HFFc6 (cell line): ENCODE measurements around the gene TNNC1. TPM values are rescaled to one million over a fixed set of nuclear protein-coding genes. Genes with fewer than 3 reads are reported as not detected.

Experiments
- DNase-seq: peaks from one replicate; pipeline ENCODE4 v3.0.0-alpha.2; 2018
- H3K27ac Mint-ChIP-seq: 2 replicates; pipeline ENCODE4 v1.8.0; 2020; ENCODE audit warnings: mild to moderate bottlenecking, mixed read lengths
- H3K27me3 Mint-ChIP-seq: 2 replicates; pipeline ENCODE4 v1.8.0; 2021; ENCODE audit warnings: mild to moderate bottlenecking, moderate library complexity, mixed read lengths; ENCODE audit not compliant: insufficient read depth
- H3K36me3 Mint-ChIP-seq: 2 replicates; pipeline ENCODE4 v1.8.0; 2021; ENCODE audit warnings: low read depth, mixed read lengths
- H3K4me1 Mint-ChIP-seq: 2 replicates; pipeline ENCODE4 v1.8.0; 2020; ENCODE audit warnings: low read depth, mixed read lengths
- H3K4me3 Mint-ChIP-seq: 2 replicates; pipeline ENCODE4 v1.8.0; 2020; ENCODE audit warnings: mild to moderate bottlenecking, moderate library complexity, mixed read lengths
- H3K9me3 Mint-ChIP-seq: 2 replicates; pipeline ENCODE4 v1.8.0; 2020; ENCODE audit warnings: mild to moderate bottlenecking, mixed read lengths
- total RNA-seq, 6 experiments: library from RNA; stranded (reverse); fragmentation: NEBNext Ultra II Directional; extraction: Animal tissue kit (Norgen Biotek cat#: 25700); gene quantifications; 2 replicates in 1 of 6; 3 replicates in 5 of 6; pipeline ENCODE4 v1.2.3, GENCODE V29; 2021
- TF ChIP-seq, protein P1 (sequence below): fragments of 200-600 bp; sonication (generic); IDR thresholded peaks from 2 replicates; pipeline ENCODE4 v1.5.0; 2021; ENCODE audit warnings: antibody characterized with exemption, mild to moderate bottlenecking

Gene TNNC1
- total RNA-seq, 6 experiments from 2014 or later: 0.35 to 0.55 (median 0.53) TPM; not detected in 2

DNA sequence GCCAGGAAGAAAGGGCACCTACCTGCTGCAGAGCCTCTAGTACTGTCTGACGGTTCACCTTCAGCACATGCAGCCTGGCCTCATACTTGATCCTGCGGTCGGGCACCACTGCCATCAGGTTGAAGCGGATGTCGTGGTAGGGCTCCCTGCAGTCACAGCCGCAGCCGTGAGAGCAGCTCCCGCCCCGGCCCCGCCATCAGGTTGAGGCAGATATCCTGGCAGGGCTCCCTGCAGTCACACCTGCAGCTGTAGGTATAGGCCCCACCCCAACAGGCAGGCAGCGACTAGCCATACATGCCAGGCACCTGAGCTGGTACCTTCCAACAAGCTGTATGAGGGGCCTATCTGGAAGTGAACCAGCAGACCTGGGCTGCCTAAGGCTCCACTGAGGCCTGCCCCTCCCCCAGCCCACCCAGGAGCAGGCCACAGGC is 47.6 kb downstream of the TNNC1 start:
- Mint-ChIP-seq H3K4me1 (peaks cover 18% of the 10 kb centered on the region), H3K27me3 (no peaks in the 10 kb centered on the region; the same call in none of the 2 replicates), H3K27ac (no peak overlapping the region), H3K4me3 (no peak overlapping the region), H3K36me3 (peaks cover 13% of the 10 kb centered on the region), H3K9me3 (no peaks in the 10 kb centered on the region)
- no peak for DNase-seq
- TF ChIP-seq, protein P1, sequence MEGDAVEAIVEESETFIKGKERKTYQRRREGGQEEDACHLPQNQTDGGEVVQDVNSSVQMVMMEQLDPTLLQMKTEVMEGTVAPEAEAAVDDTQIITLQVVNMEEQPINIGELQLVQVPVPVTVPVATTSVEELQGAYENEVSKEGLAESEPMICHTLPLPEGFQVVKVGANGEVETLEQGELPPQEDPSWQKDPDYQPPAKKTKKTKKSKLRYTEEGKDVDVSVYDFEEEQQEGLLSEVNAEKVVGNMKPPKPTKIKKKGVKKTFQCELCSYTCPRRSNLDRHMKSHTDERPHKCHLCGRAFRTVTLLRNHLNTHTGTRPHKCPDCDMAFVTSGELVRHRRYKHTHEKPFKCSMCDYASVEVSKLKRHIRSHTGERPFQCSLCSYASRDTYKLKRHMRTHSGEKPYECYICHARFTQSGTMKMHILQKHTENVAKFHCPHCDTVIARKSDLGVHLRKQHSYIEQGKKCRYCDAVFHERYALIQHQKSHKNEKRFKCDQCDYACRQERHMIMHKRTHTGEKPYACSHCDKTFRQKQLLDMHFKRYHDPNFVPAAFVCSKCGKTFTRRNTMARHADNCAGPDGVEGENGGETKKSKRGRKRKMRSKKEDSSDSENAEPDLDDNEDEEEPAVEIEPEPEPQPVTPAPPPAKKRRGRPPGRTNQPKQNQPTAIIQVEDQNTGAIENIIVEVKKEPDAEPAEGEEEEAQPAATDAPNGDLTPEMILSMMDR: no peak

DNA sequence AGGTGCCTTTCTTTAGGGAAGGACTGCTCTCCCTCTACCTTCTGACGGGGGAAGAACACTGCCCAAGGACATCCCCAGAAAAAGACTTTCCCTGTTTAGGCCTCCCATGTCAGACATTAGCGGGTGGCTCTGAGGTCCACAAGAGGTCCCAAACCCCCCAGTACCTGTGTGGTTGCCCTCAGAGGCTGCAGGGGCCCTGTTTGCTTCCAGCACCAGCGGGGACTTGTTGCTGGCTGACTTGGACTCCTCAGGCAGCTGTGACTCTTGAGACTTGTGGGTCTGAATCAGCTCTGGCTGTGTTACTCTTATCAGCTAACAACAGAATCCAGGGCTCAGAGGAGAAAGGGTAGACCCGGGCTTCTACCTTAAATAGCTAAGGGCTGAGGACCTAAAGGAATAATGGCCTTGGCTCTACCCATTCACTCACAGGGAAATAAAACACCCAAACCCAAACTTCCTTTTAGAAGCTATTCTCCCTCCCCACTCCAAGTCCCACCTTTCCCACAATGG is 48.2 kb downstream of the TNNC1 start:
- no peaks in the 10 kb centered on the region; the same call in none of the 2 replicates for H3K27me3 Mint-ChIP-seq
- H3K36me3 Mint-ChIP-seq: peaks cover 18% of the 10 kb centered on the region
- H3K4me3 Mint-ChIP-seq: no peak overlapping the region
- DNase-seq: no peak
- H3K4me1 Mint-ChIP-seq: peaks cover 14% of the 10 kb centered on the region
- no peak overlapping the region for H3K27ac Mint-ChIP-seq
- no peaks in the 10 kb centered on the region for H3K9me3 Mint-ChIP-seq
- TF ChIP-seq, protein P1: no peak

DNA sequence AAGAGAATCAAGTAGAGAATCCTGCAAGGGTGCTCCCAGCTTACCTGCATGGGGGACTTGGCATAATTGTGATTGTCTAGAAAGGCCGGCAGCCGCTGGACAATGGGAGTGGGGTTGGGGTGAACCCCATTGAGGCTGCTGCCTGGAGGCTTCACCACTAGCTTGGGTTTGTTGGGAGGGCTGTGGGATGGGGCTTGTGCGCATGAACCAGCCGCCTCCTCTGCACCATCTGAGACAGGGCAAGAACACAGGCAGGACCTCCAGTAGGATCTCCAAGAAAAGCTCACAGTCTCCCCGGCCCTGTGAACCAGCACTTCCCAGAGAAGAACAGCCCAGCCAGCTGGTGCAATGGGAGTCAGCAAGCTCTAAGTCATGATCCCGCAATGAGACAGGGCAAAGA is 48.8 kb downstream of the TNNC1 start:
- H3K4me3 Mint-ChIP-seq: no peak overlapping the region
- peaks cover 14% of the 10 kb centered on the region for H3K4me1 Mint-ChIP-seq
- TF ChIP-seq, protein P1: no peak
- H3K27ac Mint-ChIP-seq: no peak overlapping the region
- H3K9me3 Mint-ChIP-seq: no peaks in the 10 kb centered on the region
- no peaks in the 10 kb centered on the region; the same call in none of the 2 replicates for H3K27me3 Mint-ChIP-seq
- peaks cover 24% of the 10 kb centered on the region for H3K36me3 Mint-ChIP-seq
- DNase-seq: no peak

DNA sequence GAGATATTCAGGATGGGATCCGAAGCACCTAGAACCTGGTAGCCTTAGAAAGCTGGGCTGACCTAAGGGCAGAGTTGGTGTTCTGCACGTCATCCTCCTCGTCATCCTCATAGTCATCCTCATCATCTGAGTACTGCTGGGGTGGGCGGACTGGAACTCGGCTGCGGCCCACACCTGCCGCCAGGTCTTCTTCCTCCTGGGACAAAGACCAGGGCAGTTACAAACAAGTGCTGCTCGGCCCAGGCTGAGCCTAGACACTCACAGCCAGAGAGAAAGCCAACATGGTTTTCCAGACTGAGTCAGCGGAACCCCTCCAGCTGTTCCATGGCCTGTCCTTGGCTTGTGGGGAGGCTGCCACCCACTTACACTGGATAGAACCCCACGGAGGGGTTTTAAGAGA is 49.5 kb downstream of the TNNC1 start:
- Mint-ChIP-seq H3K9me3 (no peaks in the 10 kb centered on the region), H3K4me3 (no peak overlapping the region), H3K27ac (no peak overlapping the region), H3K4me1 (peaks cover 14% of the 10 kb centered on the region), H3K36me3 (peaks cover 24% of the 10 kb centered on the region), H3K27me3 (no peaks in the 10 kb centered on the region; the same call in none of the 2 replicates)
- no peak for DNase-seq
- TF ChIP-seq, protein P1: no peak

DNA sequence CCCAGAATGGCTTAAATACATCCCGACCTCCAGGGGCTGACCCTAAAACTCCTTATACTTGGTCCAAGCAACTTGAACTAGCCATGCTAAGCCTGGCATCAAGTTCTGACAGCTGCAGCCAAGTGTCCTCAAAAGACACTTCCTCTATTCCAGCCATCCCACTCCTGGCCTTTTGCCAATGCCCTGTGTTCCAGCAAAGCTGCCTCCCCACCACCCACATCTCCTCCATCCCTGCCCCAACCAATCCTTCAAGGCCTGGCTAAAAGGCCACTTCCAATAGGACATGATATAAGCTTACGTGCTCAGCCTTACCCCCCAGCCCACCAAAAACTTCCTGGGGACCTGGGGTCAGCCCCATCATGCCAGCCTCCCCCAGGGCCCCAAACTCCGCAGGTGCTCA is 49.9 kb downstream of the TNNC1 start:
- no peaks in the 10 kb centered on the region for H3K9me3 Mint-ChIP-seq
- no peaks in the 10 kb centered on the region; the same call in 1 of the 2 replicates for H3K27me3 Mint-ChIP-seq
- peaks cover 24% of the 10 kb centered on the region for H3K36me3 Mint-ChIP-seq
- no peak for DNase-seq
- H3K4me3 Mint-ChIP-seq: no peak overlapping the region
- peaks cover 11% of the 10 kb centered on the region for H3K4me1 Mint-ChIP-seq
- TF ChIP-seq, protein P1: no peak
- H3K27ac Mint-ChIP-seq: no peak overlapping the region
